Measurements from ENCODE around the gene STAT3.
"Not testable (repeated sequence)": the region's sequence is repeated elsewhere in the genome, so short reads cannot be mapped to it uniquely, and the experiment has no call there.

DNA sequence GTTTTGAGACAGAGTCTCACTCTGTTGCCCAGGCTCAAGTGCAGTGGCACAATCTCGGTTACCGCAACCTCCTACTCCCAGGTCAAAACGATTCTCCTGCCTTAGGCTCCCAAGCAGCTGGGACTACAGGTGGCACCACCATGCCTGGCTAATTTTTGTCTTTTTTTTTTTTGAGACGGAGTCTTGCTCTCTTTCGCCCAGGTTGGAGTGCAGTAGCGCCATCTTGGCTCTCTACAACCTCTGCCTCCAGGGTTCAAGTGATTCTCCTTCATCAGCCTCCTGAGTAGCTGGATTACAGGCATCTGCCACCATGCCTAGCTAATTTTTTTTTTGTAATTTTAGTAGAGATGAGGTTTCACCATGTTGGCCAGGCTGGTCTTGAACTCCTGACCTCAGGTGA is 70.3 kb downstream of the STAT3 start:
- TF ChIP-seq POLR2A (IDR thresholded peaks at IDR 0.05; ENCODE audit: extremely low read depth, insufficient read length); CTCF (IDR thresholded peaks at IDR 0.05; ENCODE audit: low read depth, low read length): not testable (repeated sequence)
- TF ChIP-seq, protein P1, sequence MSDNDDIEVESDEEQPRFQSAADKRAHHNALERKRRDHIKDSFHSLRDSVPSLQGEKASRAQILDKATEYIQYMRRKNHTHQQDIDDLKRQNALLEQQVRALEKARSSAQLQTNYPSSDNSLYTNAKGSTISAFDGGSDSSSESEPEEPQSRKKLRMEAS (IDR thresholded peaks at IDR 0.05; ENCODE audit: low read depth, low read length): not testable (repeated sequence)
